GM21723 (cell line): ENCODE results near the gene SLAIN2.
A peak's percentile ranks its signal among the peaks of the same experiment; 100 is the strongest.
"Not testable (repeated sequence)": the region's sequence is repeated elsewhere in the genome, so short reads cannot be mapped to it uniquely, and the experiment has no call there.

Source experiments
- ATAC-seq: cut with Tn5 transposase; IDR thresholded peaks from one replicate; pipeline ENCODE4 v1.9.1; 2021; ENCODE audit warnings: mild to moderate bottlenecking, moderate library complexity; ENCODE audit not compliant: unreplicated experiment

Gene SLAIN2

DNA sequence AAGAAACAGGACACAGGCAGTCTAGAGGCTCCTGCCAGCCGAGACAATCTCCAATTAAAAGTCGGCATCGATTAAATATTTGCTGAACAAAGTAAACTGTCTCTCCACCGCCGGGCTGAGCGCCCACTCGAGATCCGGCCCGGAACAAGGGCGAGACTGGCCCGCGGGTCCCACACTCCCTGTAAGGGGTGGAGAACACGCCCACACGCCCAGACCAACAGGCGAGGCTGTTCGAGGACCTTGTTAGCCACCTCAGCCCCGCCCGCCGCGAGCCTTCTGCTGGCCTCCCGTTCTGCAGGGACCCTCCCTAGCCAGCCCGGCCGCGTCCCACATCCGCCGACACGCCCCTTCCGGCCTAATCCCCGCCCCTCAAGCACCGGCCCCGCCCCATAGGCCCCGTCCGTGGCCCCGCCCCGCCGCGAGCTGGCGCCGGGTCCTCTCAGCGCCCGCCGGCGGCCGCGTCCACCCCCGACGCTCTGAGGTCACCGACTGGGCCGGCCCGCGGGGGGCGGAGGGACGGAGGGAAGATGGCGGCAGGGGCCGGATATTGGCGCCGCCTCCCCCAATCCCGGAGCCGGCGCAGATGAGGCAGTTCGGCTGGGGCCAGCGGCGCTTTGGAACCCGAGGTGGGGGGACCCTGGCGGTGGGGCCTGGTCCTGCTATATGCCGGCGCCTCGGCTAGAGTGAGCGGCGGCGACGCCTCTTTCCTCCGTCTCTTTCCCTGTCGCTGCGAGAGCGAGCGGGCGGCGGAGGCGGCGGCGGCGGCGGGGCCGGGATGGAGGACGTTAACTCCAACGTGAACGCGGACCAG, at the start of gene SLAIN2:
SLAIN2 (plus strand) TSS at position 565 of the 811 bp plus-strand sequence; CDS start at position 776, 211 bp downstream.
- peak; percentile 89 for ATAC-seq

DNA sequence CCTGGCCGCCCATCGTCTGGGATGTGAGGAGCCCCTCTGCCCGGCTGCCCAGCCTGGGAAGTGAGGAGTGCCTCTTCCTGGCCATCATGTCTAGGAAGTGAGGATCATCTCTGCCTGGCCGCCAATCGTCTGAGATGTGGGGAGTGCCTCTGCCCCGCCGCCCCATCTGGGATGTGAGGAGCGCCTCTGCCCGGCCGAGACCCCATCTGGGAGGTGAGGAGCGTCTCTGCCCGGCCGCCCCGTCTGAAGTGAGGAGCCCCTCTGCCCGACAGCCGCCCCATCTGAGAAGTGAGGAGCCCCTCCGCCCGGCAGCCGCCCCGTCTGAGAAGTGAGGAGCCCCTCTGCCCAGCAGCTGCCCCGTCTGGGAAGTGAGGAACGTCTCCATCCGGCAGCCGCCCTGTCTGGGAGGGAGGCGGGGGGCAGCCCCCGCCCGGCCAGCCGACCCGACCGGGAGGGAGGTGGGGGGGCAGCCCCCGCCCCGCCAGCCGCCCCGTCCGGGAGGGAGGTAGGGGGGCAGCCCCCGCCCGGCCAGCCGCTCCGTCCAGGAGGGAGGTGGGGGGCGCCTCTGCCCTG, 49.0 kb upstream of the SLAIN2 start:
- ATAC-seq = not testable (repeated sequence)

DNA sequence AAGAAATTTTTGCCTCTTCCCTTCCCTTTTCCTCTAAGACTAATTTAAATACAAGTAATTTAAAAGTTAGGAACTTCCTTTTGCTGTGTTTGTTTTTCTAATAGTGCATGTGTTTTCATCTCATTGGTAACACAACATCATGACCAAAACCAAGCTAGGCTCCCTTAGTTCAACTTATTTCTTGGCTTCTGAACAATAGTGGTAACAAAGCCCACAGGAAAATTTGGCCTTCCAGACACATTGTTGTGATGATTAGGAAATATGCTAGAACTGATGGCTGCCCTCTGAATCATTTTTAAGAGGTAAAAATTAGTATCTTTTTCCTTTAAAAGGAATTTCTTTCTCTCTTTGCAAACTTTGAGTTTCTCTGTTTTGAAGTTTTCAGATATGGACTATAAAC, 46.2 kb upstream of the SLAIN2 start:
- no peak for ATAC-seq

DNA sequence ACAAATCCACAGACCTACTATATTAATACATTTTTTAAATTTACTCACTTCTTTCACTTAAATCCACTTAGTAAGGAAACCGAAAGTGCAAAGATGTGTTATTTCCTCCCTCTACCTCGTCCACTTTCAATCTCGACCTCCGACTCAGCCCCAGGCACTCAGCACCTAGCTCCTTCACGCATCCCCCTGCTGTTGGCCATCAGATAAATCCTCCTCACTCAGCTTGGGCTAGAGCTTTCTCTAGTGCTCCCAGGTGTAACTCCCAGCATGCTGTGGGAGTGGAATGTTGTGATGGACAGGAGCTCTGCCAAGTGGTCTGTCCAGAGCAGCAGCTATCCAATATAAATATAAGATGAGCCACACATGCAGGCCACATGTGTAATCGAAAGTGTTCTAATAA, 45.0 kb upstream of the SLAIN2 start:
- peak; percentile 89 for ATAC-seq

DNA sequence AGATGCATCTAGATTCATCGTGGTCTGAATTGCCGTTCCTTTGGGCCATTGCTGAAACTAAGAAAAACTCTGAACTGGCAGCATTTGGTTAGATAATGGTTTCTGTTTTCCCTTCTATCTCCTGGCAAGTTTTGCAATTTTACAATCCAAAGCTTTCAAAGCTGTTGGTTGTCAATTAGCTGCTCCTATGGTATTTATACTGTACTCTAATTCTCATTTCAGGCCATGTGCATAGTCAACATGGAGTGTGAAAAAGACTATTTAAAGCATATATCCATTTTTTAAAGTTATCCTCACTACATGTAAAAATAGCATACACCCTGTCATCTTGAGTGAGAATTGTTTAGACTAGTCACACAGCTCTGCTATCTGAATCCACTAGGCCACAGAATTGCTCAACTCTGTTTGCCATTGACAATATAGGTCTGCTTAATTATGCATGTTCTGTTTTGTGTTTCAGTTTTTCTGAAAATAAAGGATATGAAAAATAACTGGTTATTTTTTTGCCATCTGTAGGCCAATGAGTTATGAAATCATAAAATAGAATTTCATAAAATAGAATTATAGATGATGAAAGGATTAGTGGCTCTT, 44.0 kb upstream of the SLAIN2 start:
- ATAC-seq = no peak

DNA sequence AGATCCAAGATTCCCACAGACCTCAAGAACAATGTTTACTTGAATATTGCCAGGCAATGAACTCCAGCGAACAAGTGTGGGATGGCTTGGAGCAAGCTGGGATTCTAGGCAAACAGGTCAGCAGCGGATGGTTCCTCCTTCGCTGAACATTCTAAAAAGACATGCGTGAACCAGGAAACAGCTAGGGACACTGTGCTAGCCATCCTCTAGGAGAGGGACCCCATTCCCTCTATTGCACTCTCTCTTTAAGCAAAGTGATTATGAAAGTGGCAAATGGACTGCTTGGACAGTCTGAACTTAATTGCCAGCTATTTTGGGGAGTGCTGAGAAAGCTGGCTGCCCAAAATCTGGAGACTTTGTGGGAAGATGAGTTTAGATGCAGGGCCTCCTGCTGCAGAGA, 41.8 kb upstream of the SLAIN2 start:
- ATAC-seq = no peak

DNA sequence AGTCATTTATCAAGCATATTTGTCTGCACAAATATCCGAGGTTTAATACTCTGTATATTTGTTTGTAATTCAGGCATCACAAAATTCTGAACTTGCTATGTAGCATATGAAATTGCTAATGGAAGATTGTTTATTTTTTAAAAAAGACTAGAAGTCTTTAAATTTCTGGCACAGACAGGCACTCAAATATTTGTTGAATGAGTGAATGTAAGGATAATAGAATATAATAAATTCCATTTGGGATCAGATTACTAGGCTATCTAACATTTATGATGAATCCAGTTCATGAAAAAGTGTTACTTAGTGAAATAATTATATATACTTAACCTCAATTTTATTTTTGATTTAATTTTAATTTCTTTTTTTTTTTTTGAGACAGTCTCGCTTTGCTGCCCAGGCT, 41.3 kb upstream of the SLAIN2 start:
- ATAC-seq = no peak

DNA sequence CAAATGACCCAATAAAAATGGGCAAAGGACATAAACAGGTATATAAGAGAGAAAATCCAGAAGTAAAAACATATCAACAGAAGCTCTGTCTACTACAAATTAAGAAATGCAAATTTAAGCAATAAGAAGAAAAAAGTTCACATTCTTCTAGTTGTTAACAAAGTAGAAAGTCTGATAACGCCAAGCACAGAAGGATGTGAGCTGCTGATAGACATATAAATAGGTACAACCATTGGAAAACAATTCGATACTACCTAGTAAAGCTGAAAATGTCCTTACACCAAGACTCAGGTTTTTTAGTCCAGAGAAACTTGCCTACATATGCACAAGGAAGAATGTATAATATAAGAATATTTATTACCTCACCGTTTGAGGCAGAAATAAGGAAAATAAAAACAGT, 35.8 kb upstream of the SLAIN2 start:
- no peak for ATAC-seq

DNA sequence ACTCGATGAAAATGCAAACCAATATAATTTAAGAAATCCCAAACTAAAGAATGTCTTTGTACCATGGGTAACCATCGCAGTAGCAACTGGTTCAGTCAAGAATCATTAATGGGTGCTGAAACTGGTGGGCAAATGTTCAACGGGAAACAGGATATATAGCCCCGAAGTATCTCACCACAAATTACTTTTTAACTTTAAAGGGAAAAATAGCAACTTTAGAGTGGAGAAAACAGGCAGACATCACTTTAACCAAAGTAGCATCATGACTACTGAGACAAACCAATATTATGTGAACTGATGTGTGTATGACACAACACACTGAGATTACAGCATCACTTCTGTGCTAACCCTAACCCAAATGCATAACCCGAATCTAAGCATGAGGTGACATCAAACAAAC, 33.8 kb upstream of the SLAIN2 start:
- no peak for ATAC-seq

DNA sequence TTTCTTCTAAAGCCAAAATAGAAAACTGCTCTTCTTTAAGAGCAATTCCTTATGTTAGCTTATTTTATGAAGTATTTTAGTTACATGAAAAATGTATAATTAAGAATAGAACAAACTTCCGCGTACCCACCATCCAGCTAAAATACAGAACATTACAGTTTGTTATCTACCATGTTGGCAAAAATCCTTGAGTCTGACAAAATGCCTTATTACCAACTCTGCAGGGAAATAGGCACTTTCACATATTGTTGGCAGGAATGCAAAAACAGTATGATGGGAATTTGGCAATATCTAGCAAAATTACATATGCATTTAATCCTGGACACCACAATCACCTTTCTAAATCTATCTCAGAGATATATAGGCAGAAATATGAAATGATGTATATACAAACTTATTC, 32.4 kb upstream of the SLAIN2 start:
- ATAC-seq = no peak

DNA sequence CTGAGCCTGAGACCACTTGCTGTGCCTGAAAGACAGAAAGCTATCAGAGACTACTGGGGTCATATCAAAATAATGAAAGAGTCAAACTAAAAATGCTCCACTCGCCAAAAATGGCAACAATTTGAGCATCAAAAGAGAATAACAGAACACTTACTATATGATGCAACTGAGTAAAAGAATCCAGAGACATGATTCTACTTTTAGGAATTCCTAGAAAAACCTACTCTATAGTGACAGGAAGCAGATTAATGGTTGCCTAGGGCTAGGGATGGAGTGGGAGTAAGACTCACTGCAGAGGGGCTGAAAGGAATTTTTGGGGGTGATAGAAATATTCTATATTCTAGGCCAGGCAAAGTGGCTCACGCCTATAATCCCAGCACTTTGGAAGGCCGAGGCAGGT, 29.4 kb upstream of the SLAIN2 start:
- no peak for ATAC-seq

DNA sequence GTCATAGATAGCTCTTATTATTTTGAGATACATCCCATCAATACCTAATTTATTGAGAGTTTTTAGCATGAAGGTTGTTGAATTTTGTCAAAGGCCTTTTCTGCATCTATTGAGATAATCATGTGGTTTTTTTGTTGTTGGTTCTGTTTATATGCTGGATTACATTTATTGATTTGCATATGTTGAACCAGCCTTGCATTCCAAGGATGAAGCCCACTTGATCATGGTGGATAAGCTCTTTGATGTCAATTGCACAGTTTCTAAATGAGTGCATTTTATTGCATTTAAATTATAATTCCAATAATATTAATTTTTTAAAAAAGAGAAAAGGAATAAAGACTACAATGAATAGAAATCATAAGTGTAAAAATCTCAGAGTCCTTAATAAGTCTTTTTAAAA, 26.6 kb upstream of the SLAIN2 start:
- ATAC-seq = not testable (repeated sequence)

DNA sequence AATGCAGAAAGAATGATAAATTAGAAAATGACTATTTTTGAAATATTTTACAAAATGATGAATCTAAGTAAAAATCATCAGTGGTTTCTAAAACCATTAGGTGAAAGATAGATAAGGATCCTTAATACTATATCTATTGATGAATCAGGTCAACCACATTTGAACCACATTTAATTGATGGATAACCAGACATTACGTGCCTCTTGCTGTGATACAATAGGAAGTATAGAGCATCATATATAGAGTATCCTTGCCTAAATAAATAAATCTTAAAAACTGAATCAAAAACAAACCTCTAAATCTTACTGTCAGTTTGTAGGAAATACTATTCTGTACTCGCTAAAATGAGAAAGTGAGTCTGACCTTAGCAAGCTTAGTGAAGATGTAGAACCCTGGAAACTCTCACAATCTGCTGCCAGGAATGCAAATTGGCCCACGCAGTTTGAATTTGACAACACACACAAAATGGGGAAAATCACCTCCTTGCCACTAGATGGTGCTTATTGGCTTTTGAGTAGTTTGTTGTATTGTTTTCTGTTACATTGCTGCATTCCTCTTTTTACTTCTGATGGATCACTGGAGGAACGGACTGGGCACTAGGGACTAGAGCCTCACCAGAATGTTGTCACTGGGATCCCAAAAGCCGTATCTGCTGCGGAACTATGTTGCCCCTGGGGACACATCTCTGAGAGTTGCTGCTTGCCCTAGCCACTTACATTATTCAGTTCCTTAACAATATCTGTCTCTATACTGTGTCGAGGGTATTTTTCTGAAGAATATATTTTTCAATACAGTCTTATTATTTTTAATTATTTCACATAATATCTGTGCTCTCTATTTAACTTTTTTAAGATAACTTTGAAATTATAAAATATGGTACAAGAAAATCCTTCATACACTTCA, 25.4 kb upstream of the SLAIN2 start:
- ATAC-seq = peak; percentile 83

DNA sequence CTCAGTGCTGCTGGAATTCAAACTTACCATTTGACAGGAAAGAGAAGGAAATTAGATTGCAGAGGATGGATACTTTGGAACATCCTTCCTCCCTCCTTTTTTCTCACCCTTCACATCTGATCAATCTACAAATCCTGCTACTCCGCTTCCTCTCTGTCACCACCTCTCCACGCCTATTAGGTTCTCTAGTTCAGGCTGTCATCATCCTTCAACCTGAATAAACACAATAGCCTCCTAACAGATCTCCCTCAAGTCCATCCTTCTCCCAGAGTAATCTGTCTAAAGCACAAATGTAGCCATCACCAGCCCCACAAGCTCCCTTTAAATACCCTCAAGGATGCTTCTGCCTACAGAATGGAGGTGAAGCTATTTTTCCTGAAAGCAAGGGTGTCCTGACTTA, 20.0 kb upstream of the SLAIN2 start:
- no peak for ATAC-seq

DNA sequence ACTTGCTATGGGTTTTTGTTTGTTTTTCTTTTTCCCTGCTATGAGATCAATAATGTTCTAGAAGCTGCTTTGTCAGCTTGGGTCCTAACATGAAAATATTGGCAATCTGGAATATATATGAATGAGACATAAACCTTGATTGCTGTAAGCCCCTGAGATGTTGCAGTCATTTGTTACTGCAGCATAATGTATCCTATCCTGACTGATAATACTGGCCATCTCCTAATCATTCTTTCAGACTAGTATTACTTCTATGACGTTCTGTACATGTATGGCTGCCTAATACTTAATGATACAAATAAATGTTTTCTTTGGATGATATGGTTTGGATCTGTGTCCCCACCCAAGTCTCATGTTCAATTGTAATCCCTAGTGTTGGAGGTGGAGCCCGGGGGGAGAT, 19.3 kb upstream of the SLAIN2 start:
- ATAC-seq = no peak

DNA sequence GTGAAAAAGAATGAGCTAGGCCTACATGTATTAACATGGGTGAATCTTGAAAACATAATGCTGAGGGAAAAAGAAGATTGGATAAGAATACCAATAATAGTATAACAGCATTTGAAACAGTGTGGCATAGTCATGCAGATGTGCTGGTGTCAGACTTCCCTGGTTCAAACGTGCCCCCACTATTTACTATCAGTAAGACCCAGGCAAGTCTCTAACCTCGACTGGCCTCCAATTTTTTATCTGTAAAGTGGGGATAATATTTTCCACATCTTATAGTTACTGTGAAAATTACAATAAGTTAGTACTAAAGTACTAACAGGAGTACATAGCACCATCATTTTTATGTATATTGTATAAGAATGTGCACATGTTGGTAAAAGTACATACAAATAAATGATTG, 17.0 kb upstream of the SLAIN2 start:
- ATAC-seq = no peak

DNA sequence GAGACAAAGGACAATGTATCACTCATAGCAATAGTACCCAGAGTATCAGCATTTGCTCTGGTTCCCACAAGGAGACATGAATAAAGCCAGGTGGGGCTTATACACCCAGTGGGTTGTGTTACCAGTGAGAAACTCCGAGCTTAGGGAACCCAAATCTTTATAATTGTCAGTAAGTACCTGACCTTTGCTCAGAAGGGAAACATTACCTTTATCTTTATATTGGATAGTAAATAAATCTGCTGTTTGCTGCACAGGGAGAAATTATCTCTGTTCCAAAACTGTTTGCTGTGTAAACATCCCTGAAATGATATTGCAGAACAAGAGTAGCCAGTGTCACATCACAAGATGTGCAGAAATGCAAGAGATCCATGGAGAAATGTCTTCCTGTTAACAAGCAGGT, 12.1 kb upstream of the SLAIN2 start:
- no peak for ATAC-seq

DNA sequence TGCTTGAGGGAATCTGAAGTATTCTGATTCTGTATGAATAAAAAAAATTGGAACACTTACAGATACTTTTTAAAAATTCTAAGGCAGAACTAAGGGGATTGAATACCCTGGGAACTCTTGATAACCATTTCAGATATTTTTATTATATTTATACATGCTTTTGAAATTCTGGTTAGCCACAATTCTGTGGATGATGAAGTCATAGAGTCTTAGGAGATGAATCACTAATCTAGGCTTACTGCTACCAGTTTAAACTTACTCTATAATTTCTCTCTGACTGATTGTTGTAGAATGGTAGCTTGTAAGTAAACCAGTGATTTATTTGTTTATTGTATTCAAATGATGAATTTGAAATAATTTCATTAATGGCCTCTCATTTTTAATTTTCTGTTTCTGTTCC, 11.4 kb upstream of the SLAIN2 start:
- no peak for ATAC-seq

DNA sequence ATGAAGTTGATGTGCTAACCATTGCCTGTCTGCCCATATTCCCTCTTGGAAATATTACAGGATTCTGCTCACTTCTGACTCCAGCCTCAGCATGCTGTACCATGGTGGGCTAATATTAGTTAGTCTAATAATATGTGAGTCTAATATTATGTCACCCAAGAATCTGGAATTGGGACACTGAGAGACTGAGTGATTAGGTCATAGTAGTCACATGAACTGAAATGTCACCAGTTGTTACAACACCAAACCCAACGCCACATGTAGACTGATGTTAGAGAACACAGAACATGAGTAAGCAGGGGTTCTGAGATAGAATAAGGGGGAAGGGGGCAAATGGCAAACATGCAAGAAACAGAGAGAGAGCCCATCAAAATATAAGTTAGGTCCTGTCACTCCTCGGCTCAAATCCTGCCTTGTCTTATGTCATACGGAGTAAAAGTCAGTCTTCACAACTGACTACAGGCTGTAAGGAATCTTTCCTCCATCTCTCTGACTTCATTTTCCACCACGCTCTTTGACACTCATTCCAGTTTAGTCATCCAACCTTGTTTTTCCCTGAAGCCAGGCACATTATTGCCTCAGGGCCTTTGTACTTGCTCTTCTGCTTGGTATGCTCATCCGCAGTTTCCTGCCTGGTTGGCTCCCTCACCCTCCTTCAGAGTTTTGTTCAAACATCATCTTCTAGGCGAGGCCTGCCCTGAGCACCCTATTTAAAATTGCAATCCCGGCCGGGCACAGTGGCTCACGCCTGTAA, 9.6 kb upstream of the SLAIN2 start:
- ATAC-seq = no peak

DNA sequence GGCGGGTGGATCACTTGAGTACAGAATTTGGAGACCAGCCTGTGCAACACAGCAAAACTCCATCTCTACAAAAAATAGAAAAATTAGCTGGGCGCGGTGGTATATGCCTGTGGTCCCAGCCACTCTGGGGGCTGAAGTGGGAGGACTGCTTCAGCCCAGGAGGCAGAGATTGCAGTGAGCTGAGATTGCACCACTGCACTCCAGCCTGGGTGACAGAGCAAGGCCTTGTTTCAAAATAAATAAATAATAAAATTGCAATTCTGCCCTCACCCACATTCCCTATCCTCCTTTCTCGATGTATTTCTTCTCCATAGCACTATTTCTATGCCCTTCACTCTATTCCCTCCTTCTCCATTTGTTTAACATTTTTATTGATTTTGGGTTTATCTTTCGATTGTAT, 8.7 kb upstream of the SLAIN2 start:
- ATAC-seq = no peak

DNA sequence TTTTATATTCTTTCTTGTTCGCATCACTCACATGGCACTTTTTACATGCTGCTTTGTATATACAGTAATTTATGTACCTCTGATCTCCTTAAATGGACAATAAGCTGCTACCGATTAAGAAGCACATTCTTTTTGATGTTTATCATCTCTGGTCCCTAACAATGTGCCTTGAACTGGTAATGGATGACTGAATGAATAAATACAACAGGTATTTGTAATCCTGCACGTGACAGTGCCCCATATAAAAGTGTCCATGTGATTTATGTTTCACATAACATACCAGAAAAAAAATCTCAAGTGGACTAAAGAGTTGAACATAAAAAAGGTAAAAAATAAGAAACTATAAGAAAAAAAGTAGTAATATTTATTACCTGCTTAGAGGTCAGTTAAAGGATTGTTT, 7.7 kb upstream of the SLAIN2 start:
- ATAC-seq = no peak
